GM12874 (cell line): ENCODE results near the gene RAB11FIP3.

Experiments
- TF ChIP-seq, protein P1 (sequence below): IDR thresholded peaks from 2 replicates; pipeline ENCODE4 v1.5.1; 2011; ENCODE audit warnings: low read depth, mild to moderate bottlenecking, control low read depth, low read length, moderate library complexity; ENCODE audit not compliant: insufficient read depth

Gene RAB11FIP3

GRCh38 chr16:496097-496886 is 70.8 kb downstream of the RAB11FIP3 start:
- TF ChIP-seq, protein P1, sequence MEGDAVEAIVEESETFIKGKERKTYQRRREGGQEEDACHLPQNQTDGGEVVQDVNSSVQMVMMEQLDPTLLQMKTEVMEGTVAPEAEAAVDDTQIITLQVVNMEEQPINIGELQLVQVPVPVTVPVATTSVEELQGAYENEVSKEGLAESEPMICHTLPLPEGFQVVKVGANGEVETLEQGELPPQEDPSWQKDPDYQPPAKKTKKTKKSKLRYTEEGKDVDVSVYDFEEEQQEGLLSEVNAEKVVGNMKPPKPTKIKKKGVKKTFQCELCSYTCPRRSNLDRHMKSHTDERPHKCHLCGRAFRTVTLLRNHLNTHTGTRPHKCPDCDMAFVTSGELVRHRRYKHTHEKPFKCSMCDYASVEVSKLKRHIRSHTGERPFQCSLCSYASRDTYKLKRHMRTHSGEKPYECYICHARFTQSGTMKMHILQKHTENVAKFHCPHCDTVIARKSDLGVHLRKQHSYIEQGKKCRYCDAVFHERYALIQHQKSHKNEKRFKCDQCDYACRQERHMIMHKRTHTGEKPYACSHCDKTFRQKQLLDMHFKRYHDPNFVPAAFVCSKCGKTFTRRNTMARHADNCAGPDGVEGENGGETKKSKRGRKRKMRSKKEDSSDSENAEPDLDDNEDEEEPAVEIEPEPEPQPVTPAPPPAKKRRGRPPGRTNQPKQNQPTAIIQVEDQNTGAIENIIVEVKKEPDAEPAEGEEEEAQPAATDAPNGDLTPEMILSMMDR: no peak

DNA sequence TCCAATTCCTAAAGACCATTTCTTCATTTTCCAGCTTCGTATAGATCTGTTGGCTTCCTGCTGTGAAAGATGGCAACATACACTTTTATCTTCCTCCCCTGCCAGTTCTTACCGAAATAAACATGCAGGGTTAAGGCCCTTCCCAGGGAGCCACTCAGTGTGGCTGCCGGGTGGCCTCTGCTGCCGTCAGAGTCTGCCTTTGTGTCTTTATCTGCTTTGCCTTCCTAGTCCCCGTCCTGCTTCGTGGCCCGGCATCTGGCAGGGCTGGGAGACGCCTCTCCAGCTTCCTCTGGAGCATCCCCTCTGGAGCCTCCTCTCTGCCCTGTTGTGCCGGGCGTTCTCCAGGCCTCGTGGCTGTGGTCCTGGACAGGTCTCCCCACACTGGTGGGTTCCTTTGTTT is 71.8 kb downstream of the RAB11FIP3 start:
- TF ChIP-seq, protein P1: no peak

- TF ChIP-seq, protein P1: no peak
Measured at GRCh38 chr16:499924-500323, 74.5 kb downstream of the RAB11FIP3 start.

DNA sequence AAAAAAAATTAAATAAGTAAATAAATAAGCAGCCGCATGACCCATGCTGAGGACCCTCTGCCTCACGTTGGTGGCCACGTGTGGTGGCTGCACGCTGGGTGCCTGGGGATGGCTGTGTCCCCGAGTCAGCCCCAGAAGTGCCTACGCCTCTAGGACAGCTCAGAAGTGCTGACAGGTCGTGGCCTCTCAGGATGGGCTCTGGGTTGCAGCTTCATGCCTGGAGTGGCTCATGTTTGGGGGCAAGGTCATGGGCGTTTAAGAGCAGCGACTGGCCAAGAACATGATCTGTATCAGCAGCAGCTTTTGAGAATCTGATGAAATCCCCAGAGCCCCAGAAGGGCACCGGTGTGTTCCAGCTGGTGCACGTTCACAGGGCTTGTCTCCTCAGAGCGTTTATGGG is 75.3 kb downstream of the RAB11FIP3 start:
- TF ChIP-seq, protein P1: no peak

GRCh38 chr16:502179-502943 is 76.9 kb downstream of the RAB11FIP3 start:
- TF ChIP-seq, protein P1: no peak

- TF ChIP-seq, protein P1: no peak
Measured at GRCh38 chr16:503150-504071, 78.0 kb downstream of the RAB11FIP3 start.
